Midbrain (tissue), 1 donor: Measurements from ENCODE around the gene LAIR2.
"Not testable (repeated sequence)": the region's sequence is repeated elsewhere in the genome, so short reads cannot be mapped to it uniquely, and the experiment has no call there.

Experiments
- DNase-seq: peaks from one replicate; lab custom pipeline; 2025; lab: John Stamatoyannopoulos, UW

Gene LAIR2

GRCh38 chr19:54464630-54465425 lies 37.8 kb upstream of the LAIR2 start:
- DNase-seq, result peak; percentile 76

GRCh38 chr19:54465426-54466109 lies 37.1 kb upstream of the LAIR2 start:
- no peak for DNase-seq

GRCh38 chr19:54466110-54466480 lies 36.5 kb upstream of the LAIR2 start:
- DNase-seq, result not testable (repeated sequence)

GRCh38 chr19:54469496-54469934 lies 33.1 kb upstream of the LAIR2 start:
- DNase-seq, result no peak

GRCh38 chr19:54470276-54470887 lies 32.2 kb upstream of the LAIR2 start:
- no peak for DNase-seq

GRCh38 chr19:54470991-54471782 lies 31.4 kb upstream of the LAIR2 start:
- peak; percentile 20 for DNase-seq

GRCh38 chr19:54473071-54473891 lies 29.4 kb upstream of the LAIR2 start, which contains the start of gene CDC42EP5:
CDC42EP5 (minus strand) TSS chr19:54473296; CDS start chr19:54465547, 7,749 bp downstream.
- no peak for DNase-seq

GRCh38 chr19:54473892-54474372 lies 28.7 kb upstream of the LAIR2 start:
- no peak for DNase-seq

GRCh38 chr19:54475706-54476105 lies 26.9 kb upstream of the LAIR2 start:
- DNase-seq, result no peak

- DNase-seq, result no peak
Measured at GRCh38 chr19:54477650-54478049, 25.0 kb upstream of the LAIR2 start.

- no peak for DNase-seq
Measured at GRCh38 chr19:54478677-54479266, 23.9 kb upstream of the LAIR2 start.

GRCh38 chr19:54480051-54480450 lies 22.6 kb upstream of the LAIR2 start:
- DNase-seq, result no peak

- peak; percentile 39 for DNase-seq
Measured at GRCh38 chr19:54481326-54481930, 21.2 kb upstream of the LAIR2 start.

GRCh38 chr19:54482889-54483288 lies 19.7 kb upstream of the LAIR2 start:
- no peak for DNase-seq

GRCh38 chr19:54484451-54484850 lies 18.2 kb upstream of the LAIR2 start:
- no peak for DNase-seq

GRCh38 chr19:54485851-54486250 lies 16.8 kb upstream of the LAIR2 start:
- DNase-seq, result no peak

GRCh38 chr19:54489341-54489740 lies 13.3 kb upstream of the LAIR2 start:
- no peak for DNase-seq

GRCh38 chr19:54489766-54490165 lies 12.9 kb upstream of the LAIR2 start:
- DNase-seq, result no peak

- no peak for DNase-seq
Measured at GRCh38 chr19:54492568-54492967, 10.1 kb upstream of the LAIR2 start.

- DNase-seq, result not testable (repeated sequence)
Measured at GRCh38 chr19:54493056-54493455, 9.6 kb upstream of the LAIR2 start.
